ENCODE results near the gene TSPOAP1.

GRCh38 chr17:58315750-58316149 lies 12.8 kb downstream of the TSPOAP1 start:
- TF ChIP-seq, protein P1, sequence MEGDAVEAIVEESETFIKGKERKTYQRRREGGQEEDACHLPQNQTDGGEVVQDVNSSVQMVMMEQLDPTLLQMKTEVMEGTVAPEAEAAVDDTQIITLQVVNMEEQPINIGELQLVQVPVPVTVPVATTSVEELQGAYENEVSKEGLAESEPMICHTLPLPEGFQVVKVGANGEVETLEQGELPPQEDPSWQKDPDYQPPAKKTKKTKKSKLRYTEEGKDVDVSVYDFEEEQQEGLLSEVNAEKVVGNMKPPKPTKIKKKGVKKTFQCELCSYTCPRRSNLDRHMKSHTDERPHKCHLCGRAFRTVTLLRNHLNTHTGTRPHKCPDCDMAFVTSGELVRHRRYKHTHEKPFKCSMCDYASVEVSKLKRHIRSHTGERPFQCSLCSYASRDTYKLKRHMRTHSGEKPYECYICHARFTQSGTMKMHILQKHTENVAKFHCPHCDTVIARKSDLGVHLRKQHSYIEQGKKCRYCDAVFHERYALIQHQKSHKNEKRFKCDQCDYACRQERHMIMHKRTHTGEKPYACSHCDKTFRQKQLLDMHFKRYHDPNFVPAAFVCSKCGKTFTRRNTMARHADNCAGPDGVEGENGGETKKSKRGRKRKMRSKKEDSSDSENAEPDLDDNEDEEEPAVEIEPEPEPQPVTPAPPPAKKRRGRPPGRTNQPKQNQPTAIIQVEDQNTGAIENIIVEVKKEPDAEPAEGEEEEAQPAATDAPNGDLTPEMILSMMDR (IDR thresholded peaks at IDR 0.05), result no peak
- no peak for TF ChIP-seq POLR2A (IDR thresholded peaks at IDR 0.05)

Measured in testis (tissue), 2 donors.